HS-27A (cell line): ENCODE data around the gene PRL.
A peak's percentile ranks its signal among the peaks of the same experiment; 100 is the strongest.

Experiments used
- DNase-seq: peaks from one replicate; pipeline ENCODE4 v3.0.0-alpha.2; 2012; ENCODE audit warnings: low read depth, missing footprints

PRL gene

DNA sequence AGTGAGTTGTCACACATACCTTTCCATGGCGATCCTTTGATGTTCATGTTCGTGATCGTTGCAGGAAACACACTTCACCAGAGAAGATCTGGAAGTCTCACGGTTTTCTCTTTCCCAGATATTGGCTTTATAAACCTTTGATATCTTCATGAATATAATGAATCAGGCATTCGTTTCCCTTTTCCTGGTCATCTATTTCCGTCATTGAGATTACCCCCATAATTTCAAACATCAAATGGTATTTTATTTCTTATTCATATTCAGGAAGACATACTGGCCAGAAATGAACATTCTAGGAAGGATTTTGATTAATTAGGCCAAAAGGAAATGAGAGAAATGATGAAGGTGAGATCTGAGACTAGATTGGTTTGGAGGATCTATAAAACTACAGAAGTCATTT lies at the start of gene PRL:
TSS of gene PRL (minus strand) at position 101 of the 400 bp plus-strand sequence. CDS start at position 47, 54 bp downstream.
- no peak for DNase-seq

DNA sequence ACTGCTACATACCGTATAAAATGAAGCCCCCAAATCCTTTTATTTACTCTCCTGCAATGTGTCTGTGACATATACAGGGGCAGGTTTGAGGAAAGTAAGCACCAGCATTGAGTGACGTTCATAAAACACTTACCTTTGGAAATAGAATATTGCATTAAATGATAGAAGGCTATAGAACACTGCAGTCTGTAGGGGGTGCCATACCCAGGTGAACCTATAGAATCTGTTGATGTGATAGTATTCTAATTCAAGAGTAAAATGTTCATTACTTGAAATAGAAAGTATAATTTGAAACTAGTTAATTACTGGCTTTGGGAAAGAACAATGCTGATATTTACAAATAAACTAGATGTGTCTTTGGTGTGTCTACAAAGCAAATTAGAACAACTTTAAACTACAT lies 47.0 kb upstream of the PRL start:
- DNase-seq: no peak

DNA sequence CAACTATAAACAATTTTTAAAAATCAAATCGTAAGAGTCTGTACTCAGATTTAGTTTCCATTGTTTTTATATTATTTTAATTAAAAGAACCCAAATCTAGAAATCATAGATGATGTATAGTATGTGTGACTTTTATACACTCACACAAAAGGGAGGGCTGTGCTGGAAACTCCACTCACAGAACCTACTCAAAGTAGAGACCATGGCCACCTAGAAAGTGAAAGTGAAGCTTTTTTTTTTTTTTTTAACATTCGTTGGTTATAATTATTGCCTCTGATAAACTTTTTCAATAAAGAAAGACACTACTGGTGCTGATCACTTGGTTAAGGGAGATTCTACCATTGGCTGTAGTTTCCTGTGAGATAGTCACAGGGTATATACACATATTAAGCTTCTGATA lies 37.9 kb upstream of the PRL start:
- no peak for DNase-seq

DNA sequence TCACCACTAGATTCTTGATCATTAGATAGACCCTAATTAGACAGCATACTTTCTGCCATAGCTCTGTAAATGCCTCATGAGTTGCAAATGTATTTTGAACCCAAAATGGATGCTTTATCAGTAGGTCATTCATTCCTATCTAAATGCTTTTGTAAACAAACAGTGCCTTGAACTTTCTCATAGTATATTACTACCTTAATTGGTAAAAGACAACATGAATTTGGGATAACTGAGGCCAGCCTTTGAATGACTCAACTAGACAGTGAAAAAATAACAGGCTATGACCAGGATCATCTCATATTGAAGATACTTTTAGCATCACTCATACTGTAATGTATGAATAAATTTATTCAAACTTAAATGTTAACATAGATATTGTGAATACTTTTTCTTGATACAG lies 37.0 kb upstream of the PRL start:
- no peak for DNase-seq

DNA sequence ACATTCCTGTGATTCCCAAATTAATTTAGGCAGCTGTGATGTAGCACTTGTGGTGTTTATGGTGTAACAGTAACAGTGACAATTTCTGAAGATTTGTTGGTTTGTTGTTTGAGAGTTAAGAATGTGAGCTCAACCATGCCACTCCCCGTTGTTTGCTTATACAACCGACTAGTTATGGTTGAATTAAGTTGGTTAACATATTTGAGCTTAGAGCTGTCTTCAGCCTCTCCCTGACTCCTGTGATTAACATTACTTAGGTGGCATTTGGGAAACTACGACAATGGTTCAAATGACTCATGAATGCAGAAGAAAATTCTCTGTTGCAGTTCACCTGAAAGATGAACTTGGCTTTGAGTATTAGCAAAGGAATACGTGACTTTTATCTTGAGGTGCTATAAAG lies 35.9 kb upstream of the PRL start:
- DNase-seq: no peak

DNA sequence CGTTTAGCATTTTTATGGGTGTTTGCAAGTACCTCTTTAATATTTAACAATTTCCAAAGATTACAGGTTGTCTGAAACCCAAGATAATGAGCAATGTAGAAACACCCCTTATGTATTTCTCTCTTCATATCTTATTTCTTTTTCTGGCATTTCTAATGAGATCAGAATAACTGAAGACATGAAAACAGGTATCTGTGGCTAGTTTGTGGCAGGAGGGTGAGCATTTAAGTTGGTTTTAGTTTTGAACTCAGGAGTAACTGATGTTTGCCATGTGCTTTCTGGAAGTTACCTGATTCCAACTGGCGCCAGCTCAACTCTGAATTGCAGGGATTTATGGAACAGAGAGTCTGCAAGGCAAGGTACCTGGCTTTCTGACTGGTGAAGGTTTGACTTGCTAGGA lies 35.4 kb upstream of the PRL start:
- DNase-seq: no peak

DNA sequence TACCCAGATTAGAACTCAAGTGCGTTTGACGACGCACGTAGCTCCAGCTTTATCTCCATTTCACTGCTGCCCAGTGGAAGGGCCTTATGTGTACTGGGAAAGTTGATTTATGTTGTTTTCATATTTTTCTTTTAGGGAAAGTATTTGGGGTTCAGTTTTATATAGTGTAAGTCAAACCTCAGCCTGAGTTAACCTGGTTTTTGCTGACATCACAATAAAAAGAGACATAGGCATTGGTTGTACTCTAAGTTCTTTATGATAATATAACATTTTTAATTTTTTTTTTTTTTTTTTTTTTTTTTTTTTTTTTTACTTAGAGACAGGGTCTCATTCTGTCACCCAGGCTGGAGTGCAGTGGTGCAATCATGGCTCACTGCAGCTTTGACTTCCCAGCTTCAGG lies 34.1 kb upstream of the PRL start:
- DNase-seq: no peak

DNA sequence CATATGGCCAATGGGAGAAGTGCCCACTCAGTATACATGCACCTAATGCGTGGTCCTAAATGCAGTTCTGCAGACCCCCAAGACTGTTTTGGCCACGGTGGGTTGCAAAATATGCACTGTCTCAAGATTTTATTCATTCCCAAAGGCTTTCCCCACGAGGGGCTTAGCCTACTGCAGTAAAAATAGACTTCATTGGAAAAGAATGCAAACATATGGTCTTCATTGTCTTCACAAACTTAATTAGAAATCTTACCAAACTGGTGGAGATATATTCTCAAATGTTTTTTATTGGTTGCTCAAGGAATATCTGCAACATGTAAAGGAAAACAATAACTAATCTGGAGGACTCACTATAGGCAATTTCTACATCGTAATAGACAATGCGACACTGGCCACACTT lies 31.6 kb upstream of the PRL start:
- DNase-seq: no peak

DNA sequence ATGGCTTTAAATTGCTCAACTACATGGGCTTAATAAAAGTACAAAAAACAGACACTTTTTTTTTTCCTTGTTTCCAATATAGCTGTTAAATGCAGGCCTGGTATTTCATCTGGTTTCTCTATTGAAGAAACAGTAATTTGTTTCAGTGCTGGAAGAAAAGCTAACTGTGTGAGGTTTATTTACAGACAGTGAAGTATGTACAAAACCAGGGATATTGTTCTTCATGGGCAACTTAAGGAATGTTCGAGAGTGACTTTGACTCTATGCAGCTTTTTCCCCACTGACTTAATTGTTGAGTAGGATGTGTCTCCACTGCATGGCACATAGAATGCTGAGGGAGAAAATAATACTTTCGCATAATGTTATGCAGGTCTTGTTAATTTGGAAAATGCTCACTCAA lies 31.0 kb upstream of the PRL start:
- no peak for DNase-seq

DNA sequence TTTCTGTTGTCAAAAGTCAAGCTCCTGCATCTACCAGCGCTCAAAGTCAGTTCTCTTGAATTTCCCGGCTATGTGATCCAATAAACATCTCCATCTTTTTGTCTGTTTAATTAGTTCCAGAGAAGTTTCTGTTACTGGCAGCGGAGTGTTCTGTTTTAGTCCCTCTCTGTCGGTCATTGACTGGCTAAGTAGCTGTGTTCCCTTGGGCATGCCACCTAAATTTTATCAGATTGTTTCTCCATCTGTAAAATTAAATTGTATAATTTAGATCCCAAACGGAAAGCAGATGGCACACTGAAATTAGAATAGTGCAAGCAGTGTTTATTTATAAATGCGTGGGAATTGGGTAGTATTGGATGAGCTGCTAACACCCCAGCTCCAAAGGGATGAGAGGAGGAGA lies 29.7 kb upstream of the PRL start:
- no peak for DNase-seq

DNA sequence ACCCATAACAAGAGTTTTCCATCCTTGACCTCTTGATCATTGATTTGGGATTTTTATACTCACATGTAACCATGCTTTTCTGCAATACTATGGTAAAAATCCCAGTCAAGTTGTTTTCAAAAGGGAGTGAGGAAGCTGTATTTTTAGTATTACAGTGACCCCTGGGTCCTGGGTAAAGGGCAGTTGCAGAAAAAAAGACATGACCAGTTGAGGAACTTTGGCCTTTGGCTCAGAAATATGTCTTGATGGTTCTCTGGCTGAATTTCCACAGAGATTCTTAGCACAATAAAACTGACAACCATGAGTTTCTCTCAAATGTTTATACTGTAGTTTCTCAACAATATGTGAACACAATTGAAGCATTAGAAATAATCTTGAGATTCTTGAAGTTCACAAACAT lies 28.6 kb upstream of the PRL start:
- no peak for DNase-seq

DNA sequence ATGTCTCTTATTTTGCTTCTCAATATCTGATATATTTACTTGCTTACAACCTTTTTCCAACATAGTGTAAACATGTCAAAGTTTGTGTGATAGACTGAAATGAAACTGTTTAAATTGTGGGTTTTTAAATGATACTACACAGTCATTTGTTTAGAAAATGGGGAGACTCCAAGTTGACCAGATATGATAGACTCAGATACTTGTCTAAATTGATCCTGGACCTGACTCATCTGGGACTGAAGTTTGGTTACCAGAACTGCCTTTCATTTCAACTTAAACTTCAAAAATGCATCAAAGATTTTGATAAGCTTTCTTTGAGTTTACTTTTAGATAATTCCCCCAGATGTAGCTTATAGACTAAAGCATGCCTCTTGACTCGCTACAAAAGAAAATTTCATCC lies 27.0 kb upstream of the PRL start:
- no peak for DNase-seq

DNA sequence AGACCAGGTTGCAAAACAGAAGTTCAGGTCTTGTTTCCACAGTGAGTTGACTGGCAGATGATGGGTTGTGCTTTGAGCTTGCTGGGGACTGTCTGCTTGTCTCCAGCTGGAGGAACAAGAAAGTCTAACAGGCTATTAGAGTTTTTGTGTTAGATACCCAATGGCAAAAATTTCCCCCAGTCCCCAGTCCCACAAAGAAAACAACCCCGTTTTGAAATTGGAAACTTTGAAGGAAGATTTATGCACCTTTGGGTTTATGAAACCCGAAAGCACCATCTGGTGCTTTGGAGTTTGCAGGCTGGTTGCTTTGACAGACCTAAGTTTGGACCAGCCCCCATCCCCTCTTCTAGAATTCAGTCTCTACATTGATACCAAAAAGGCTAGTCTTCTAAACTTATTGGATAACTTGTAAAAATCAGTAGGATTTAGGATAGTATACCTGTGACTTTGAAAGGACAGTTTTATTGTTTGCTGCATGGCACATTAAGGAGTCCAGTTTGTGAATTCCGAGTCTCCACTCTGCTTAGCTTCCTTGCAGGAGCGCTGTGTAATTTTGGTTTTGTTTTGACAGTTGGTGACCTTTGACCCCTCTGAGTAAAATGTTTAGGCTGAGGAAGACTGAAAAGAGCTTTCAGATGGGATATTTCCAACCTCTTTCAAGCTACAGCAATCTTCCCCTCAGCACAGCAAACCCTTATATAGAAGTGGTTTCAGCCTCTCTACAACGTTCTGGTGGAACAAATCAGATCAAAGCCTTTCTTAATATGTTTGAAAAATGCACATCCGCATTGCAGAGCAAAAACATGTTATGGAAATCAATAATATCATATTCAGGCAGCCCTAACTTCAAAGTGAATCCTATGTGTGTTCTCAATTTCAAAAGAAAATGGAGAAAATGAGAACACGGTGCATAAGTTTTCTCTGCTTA lies 25.5 kb upstream of the PRL start:
- DNase-seq: no peak

DNA sequence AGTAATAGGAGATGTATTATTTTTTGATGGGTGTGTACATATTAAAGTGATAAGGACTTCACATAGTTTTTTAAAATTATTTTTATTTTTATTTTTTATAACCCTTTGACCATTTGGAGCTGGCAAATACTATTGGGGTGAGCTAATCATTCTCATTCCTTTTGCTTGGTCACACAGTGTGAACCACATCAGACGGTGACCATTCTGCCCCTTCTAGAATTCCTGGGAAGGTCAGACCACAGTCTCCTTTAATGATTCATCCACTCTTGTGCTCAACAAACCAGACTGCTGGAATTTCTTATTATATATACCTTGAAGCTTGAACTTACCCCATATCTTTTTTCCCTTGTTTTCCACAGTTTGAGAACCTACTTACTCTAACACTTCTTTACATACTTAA lies 23.9 kb upstream of the PRL start:
- peak; percentile 81 for DNase-seq

DNA sequence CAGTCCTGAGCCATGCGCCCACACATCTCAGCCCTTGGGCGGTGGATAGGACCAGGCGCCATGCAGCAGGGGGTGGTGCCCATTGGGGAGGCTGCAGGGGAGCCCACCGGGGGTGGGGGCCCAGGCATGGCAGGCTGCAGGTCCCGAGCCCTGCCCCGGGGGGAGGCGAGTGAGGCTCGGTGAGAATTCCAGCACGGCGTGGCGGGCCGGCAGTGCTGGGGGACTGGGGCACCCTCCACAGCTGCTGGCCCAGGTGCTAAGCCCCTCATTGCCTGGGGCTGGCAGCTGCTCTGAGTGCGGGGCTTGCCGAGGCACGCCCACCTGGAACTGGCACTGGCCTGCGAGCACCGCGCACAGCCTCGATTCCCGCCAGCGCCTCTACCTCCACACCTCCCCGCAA lies 21.6 kb upstream of the PRL start:
- no peak for DNase-seq

DNA sequence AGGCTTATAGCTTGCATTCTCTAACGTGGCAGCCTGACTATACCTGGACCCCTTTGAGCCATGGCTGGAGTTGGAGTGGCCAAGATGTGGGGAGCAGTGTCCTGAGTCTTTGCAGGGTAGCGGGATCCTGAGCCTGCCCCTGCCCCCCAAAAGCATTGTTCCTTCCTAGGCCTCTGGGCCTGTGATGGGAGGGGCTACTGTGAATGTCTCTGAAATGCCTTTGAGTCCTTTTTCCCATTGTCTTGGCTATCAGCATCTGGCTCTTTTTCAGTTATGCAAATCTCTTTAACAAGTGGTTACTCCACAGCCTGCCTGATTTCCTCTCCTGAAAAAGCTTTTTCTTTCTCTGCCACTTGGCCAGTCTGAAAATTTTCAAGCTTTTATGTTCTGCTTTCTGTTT lies 17.0 kb upstream of the PRL start:
- no peak for DNase-seq

DNA sequence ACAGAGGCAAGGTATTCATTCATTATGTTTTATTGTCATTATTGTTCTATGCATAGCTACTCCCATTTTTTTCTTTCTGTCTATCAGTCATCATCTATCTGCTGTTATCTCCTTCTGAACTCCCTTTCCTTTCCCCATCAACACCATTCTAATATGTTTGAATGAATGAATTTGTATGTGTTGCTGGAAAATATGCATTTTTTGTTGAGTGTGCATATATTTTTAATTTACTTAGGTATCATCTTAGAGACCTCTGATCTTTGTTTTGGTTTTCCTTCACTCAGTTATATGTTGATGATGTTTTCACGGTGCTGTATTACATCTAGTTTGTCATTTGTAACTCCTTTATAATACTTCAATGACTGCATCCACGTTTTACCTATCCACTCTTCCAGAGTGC lies 12.1 kb upstream of the PRL start:
- DNase-seq: no peak

DNA sequence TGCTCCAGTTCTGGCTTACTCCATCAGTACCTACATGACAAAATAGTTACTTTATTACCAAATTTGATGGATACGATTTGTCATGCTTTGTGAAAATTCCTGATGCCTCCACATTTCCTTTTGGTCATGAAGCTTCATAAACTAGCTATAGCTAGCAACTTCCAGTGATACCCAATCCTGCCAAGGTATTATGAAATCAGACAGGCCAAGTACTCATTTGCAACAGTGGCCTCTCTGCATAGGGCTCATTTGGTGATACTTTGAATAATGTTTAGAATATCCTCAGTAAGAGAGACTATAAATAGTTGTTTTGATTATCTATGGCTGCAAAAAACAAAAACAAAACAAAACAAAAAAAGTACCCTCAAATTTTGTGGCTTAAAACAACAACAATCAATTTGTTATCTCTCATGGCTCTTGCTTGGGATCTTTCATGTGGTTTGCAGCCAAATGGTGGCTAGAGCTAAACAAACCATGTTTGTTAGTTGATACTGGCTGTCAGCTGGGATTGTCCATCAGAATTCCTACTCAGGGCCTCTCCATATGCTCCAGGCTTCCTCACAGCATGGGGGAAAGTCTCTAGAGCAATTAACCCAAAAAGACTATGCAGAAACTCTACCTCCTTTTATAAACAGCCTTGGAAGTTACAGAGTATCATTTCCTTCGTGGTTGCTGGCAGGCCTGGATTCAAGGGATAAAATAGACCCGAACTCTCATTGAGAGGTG lies 10.1 kb upstream of the PRL start:
- DNase-seq: no peak

DNA sequence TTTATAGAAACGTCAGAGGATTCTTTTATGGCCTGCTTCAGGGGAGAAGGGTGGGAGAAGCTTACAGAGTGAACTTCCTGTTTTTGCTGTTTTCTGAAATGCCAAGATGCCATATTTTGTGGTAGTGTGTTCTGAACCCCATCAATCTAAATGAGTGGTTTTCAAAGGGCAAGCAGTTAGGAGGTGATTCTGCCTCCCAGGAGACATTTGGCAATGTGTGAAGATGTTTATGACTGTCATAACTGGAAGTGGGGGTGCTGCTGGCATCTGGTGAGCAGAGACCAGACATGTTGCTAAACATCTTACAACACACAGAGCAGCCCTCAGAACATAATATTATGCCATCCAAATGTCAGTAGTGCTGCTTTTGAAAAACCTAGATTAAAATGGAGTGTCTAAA lies 6.0 kb upstream of the PRL start:
- DNase-seq: no peak

DNA sequence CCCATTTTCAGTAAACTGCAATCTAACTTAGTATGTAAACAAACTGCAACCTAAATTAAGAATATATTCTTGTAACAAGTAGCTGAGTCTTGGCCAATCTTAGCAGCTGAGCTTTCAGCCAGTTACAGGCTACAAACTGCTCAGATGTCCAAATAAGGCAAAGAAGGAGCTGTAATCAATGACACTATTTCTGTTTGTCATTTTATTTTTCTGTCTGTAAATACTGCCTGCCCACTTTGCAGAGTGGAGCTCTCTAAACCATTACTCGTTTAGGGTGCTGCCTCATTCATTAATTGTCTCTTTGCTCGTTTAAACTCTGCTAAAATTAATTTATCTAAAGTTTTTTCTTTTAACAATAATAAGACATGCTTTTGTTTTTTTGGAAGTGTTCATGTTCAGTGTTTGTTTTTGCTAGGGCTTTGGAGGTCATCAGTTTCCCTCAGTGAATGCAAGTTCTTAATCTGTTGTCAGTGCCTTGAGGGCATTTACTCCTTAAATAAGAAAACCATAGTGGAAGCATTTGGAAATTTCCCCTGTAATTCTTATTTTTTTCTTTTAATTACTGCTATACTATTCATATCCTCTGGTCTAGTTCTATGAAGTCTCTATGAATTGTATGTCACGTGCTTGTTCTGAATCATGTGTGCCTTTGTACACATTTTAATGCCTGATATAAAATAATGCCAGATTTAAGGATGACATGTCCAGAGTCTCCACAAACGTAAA lies 3.6 kb upstream of the PRL start:
- DNase-seq: no peak

DNA sequence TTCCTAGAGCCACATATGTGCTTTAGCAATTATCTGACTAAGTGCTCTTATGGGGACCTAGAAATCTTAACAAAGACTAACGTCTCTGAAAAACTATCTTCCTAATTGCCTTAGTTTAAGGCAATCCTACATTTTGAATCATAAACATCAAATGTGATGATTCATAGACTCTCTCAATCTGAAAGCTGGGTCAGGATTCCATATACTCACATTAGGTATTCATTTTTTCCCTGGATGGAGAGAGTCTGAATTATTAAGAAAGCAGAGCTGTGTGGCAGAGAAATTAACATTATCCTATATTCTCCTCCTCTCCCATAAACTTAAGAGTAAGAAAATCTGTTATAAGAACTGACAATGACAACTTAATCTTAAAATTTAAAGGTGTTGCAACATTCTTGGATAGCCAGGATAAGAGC lies 1.6 kb upstream of the PRL start:
- no peak for DNase-seq

DNA sequence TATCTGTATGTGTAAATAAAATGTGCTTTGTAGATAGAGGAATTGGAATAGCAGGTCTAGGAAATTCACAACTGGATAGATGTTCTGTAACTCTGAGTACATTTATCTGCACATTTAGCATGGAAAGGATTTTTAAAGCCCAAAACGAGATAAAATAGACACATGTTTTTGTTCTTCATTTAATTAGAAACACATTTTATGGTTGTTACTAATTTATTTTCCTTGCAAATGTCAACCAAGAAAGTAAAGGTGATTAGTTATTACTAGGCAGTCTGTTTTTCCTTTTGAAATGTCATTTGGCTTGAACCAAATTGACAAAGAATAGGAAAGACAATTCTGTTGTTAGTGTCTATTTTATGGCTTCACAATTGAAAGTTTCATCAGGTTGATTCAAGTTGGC lies 769 bp downstream of the PRL start:
- DNase-seq: no peak

DNA sequence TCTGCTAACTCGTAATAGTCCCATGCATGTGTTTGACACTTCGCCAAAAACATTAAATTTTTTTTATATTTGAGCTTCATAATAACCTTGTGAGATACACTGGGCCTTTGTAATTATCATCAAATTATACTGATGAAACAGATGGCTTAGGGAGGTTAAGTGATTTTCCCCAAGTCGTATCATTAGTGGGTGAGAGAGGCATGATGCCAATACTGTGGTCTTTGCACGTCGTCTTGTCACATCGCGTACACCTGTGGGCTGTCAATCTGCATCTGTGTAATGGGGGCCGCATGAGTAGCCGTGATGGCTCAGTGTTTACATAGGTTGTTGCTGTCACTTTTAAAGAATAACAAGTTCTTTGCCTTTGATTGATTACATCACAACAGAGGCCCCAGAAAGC lies 1.7 kb downstream of the PRL start:
- no peak for DNase-seq
